ENCODE results near the gene DLGAP4.

The DLGAP4 gene

GRCh38 chr20:36496707-36497669 is 190.8 kb downstream of the DLGAP4 start:
- Histone ChIP-seq H3K4me1 (ENCODE audit: control insufficient read depth, insufficient read depth, low read depth, low read length) (peaks cover 49% of the 10 kb centered on the region), H3K36me3 (ENCODE audit: control insufficient read depth in 1 of 2, insufficient read depth in 2 of 2, low read depth in 1 of 2, low read length in 2 of 2) (peaks cover 58 to 70% of the 10 kb centered on the region in 2 experiments), H4K91ac (ENCODE audit: low read length) (peak overlapping the region; percentile 12), H3K23ac (ENCODE audit: low read length in 2 of 2) (no peak overlapping the region), H3K27me3 (ENCODE audit: control insufficient read depth in 1 of 2, insufficient read depth in 1 of 2, low read length in 2 of 2) (no peaks in the 10 kb centered on the region), H3K9me3 (ENCODE audit: control insufficient read depth, low read length) (no peaks in the 10 kb centered on the region), H3K27ac (ENCODE audit: low read length, poor library complexity, severe bottlenecking) (no peak overlapping the region), H2AFZ (ENCODE audit: low read depth, low read length) (no peak overlapping the region), H4K8ac (ENCODE audit: low read length) (no peak overlapping the region), H3K79me1 (replicated peaks; ENCODE audit: low read length, poor library complexity, severe bottlenecking) (peaks cover 35% of the 10 kb centered on the region), H2BK120ac (ENCODE audit: low read depth, low read length) (no peak overlapping the region), H3K9ac (ENCODE audit: low read length) (no peak overlapping the region), H2AK5ac (ENCODE audit: low read length, severe bottlenecking) (no peak overlapping the region), H3K14ac (ENCODE audit: low read length in 2 of 2) (peak overlapping the region in 1 of 2 experiments; percentile 47), H3K4ac (ENCODE audit: low read depth in 1 of 2, low read length in 2 of 2) (no peak overlapping the region), H3K4me3 (ENCODE audit: insufficient read depth in 1 of 2, low read depth in 1 of 2, low read length in 2 of 2) (no peak overlapping the region), H3K18ac (ENCODE audit: low read depth in 1 of 2, low read length in 2 of 2) (peak overlapping the region in 1 of 2 experiments; percentile 38), H2BK15ac (ENCODE audit: low read depth, poor library complexity, severe bottlenecking) (no peak overlapping the region), H2BK5ac (ENCODE audit: low read depth, low read length, poor library complexity, severe bottlenecking) (no peak overlapping the region), H3K4me2 (ENCODE audit: low read length, poor library complexity, severe bottlenecking) (no peak overlapping the region), H2BK12ac (ENCODE audit: low read length in 2 of 2) (no peak overlapping the region)
- no peak for DNase-seq
- WGBS = 97% methylated on average over 33 of the region's 33 CpGs

- Histone ChIP-seq H4K91ac (ENCODE audit: low read length) (no peak overlapping the region), H3K27ac (ENCODE audit: low read length, poor library complexity, severe bottlenecking) (no peak overlapping the region), H3K14ac (ENCODE audit: low read length in 2 of 2) (no peak overlapping the region), H3K9ac (ENCODE audit: low read length) (no peak overlapping the region), H3K9me3 (ENCODE audit: control insufficient read depth, low read length) (no peaks in the 10 kb centered on the region), H2BK15ac (ENCODE audit: low read depth, poor library complexity, severe bottlenecking) (no peak overlapping the region), H3K18ac (ENCODE audit: low read depth in 1 of 2, low read length in 2 of 2) (no peak overlapping the region), H3K4me2 (ENCODE audit: low read length, poor library complexity, severe bottlenecking) (no peak overlapping the region), H3K4ac (ENCODE audit: low read depth in 1 of 2, low read length in 2 of 2) (no peak overlapping the region), H3K27me3 (ENCODE audit: control insufficient read depth in 1 of 2, insufficient read depth in 1 of 2, low read length in 2 of 2) (no peaks in the 10 kb centered on the region), H3K4me1 (ENCODE audit: control insufficient read depth, insufficient read depth, low read depth, low read length) (peaks cover 42% of the 10 kb centered on the region), H2AFZ (ENCODE audit: low read depth, low read length) (no peak overlapping the region), H3K36me3 (ENCODE audit: control insufficient read depth in 1 of 2, insufficient read depth in 2 of 2, low read depth in 1 of 2, low read length in 2 of 2) (peaks cover 64 to 72% of the 10 kb centered on the region in 2 experiments), H2AK5ac (ENCODE audit: low read length, severe bottlenecking) (no peak overlapping the region), H2BK12ac (ENCODE audit: low read length in 2 of 2) (no peak overlapping the region), H3K23ac (ENCODE audit: low read length in 2 of 2) (no peak overlapping the region), H2BK5ac (ENCODE audit: low read depth, low read length, poor library complexity, severe bottlenecking) (no peak overlapping the region), H4K8ac (ENCODE audit: low read length) (no peak overlapping the region), H3K4me3 (ENCODE audit: insufficient read depth in 1 of 2, low read depth in 1 of 2, low read length in 2 of 2) (no peak overlapping the region), H2BK120ac (ENCODE audit: low read depth, low read length) (no peak overlapping the region), H3K79me1 (replicated peaks; ENCODE audit: low read length, poor library complexity, severe bottlenecking) (peaks cover 33% of the 10 kb centered on the region)
- DNase-seq = no peak
- WGBS = 93% methylated on average over 4 of the region's 4 CpGs
Observed at GRCh38 chr20:36497856-36498255, 191.7 kb downstream of the DLGAP4 start.

DNA sequence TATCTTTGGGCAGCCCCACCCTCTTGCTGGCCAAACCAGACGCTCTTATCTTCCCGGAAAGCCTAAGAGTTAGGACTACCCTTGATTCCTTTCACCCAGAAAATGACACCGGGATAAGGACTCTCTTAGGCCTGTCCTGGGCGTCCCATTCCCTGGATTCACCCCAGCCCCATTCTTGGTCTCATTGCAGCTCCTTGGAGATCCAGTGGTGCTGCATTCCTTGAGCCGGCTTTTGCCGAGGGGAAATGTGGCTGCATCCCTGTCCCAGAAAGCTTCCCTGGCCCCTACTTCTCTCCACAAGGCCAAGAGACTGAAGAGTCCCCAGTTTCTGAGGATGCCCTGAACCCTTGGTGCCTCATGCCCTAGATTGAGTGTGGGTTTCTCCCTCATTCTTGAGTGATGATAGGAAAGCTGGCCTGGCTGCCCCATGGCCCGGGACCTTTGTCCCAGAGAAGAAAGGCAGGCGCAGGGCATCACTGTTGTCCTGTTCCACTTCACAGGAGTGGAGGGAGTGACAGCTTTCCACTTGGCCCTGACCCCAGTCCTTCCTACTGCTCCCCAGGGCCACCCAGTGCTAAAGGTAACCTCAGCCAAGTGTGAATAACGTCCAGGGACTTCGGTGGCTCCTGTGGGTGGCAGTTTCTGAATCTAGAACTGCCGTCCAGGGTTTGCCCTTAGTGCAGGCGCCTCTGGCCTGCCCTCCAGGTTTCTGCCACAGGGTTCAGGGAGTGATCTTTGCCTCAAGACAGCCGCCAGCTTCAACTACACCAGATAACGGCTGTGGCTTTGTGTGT is 192.4 kb downstream of the DLGAP4 start:
- no peak overlapping the region for H3K4me3 ChIP-seq (ENCODE audit: insufficient read depth in 1 of 2, low read depth in 1 of 2, low read length in 2 of 2)
- WGBS = 95% methylated on average over 12 of the region's 14 CpGs

DNA sequence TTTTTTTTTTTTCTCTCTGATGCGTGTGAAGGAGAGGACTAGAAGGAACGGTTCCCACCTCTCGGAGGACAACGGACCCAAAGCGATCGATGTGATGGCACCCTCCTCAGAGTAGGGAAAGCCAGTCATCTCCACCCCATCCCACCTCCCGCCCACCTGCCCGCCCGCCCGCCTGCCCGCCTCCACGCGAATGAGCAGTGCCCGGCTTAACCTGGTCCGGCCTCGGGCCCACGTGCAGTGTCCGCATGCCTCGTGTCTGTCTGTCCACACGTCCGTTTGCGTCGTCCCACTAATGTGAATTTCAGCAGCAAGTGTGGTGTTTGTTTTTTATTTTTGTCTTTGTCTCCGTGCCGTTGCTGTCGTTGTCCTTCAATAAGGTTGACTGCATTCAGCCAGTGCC is 193.1 kb downstream of the DLGAP4 start:
- H2BK12ac ChIP-seq (ENCODE audit: low read length in 2 of 2) = no peak overlapping the region
- 97% methylated on average over 22 of the region's 26 CpGs for WGBS
- H2AK5ac ChIP-seq (ENCODE audit: low read length, severe bottlenecking) = no peak overlapping the region
- H3K79me1 ChIP-seq (replicated peaks; ENCODE audit: low read length, poor library complexity, severe bottlenecking) = peaks cover 33% of the 10 kb centered on the region
- H2AFZ ChIP-seq (ENCODE audit: low read depth, low read length) = no peak overlapping the region
- H3K27ac ChIP-seq (ENCODE audit: low read length, poor library complexity, severe bottlenecking) = no peak overlapping the region
- H3K14ac ChIP-seq (ENCODE audit: low read length in 2 of 2) = no peak overlapping the region
- H2BK5ac ChIP-seq (ENCODE audit: low read depth, low read length, poor library complexity, severe bottlenecking) = no peak overlapping the region
- H4K8ac ChIP-seq (ENCODE audit: low read length) = no peak overlapping the region
- H3K23ac ChIP-seq (ENCODE audit: low read length in 2 of 2) = no peak overlapping the region
- no peak overlapping the region for H3K4ac ChIP-seq (ENCODE audit: low read depth in 1 of 2, low read length in 2 of 2)
- no peaks in the 10 kb centered on the region for H3K9me3 ChIP-seq (ENCODE audit: control insufficient read depth, low read length)
- no peak for DNase-seq
- no peaks in the 10 kb centered on the region for H3K27me3 ChIP-seq (ENCODE audit: control insufficient read depth in 1 of 2, insufficient read depth in 1 of 2, low read length in 2 of 2)
- H3K9ac ChIP-seq (ENCODE audit: low read length) = peak overlapping the region; percentile 29
- no peak overlapping the region for H3K4me2 ChIP-seq (ENCODE audit: low read length, poor library complexity, severe bottlenecking)
- H3K36me3 ChIP-seq (ENCODE audit: control insufficient read depth in 1 of 2, insufficient read depth in 2 of 2, low read depth in 1 of 2, low read length in 2 of 2) = peaks cover 66 to 76% of the 10 kb centered on the region in 2 experiments
- peaks cover 29% of the 10 kb centered on the region for H3K4me1 ChIP-seq (ENCODE audit: control insufficient read depth, insufficient read depth, low read depth, low read length)
- H2BK15ac ChIP-seq (ENCODE audit: low read depth, poor library complexity, severe bottlenecking) = no peak overlapping the region
- peak overlapping the region in 1 of 2 experiments; percentile 10 for H3K18ac ChIP-seq (ENCODE audit: low read depth in 1 of 2, low read length in 2 of 2)
- no peak overlapping the region for H3K4me3 ChIP-seq (ENCODE audit: insufficient read depth in 1 of 2, low read depth in 1 of 2, low read length in 2 of 2)
- no peak overlapping the region for H4K91ac ChIP-seq (ENCODE audit: low read length)
- H2BK120ac ChIP-seq (ENCODE audit: low read depth, low read length) = no peak overlapping the region

More for the DNA sequence above, 192.4 kb downstream of the DLGAP4 start:
- Histone ChIP-seq H4K91ac (ENCODE audit: low read length) (no peak overlapping the region), H2BK15ac (ENCODE audit: low read depth, poor library complexity, severe bottlenecking) (peak overlapping the region; percentile 26), H3K27ac (ENCODE audit: low read length, poor library complexity, severe bottlenecking) (no peak overlapping the region), H2BK12ac (ENCODE audit: low read length in 2 of 2) (no peak overlapping the region), H4K8ac (ENCODE audit: low read length) (no peak overlapping the region), H2AFZ (ENCODE audit: low read depth, low read length) (no peak overlapping the region), H3K4me1 (ENCODE audit: control insufficient read depth, insufficient read depth, low read depth, low read length) (peaks cover 34% of the 10 kb centered on the region), H3K23ac (ENCODE audit: low read length in 2 of 2) (no peak overlapping the region), H3K27me3 (ENCODE audit: control insufficient read depth in 1 of 2, insufficient read depth in 1 of 2, low read length in 2 of 2) (no peaks in the 10 kb centered on the region), H2AK5ac (ENCODE audit: low read length, severe bottlenecking) (no peak overlapping the region), H3K14ac (ENCODE audit: low read length in 2 of 2) (no peak overlapping the region), H3K79me1 (replicated peaks; ENCODE audit: low read length, poor library complexity, severe bottlenecking) (peaks cover 33% of the 10 kb centered on the region), H2BK120ac (ENCODE audit: low read depth, low read length) (no peak overlapping the region), H3K9me3 (ENCODE audit: control insufficient read depth, low read length) (no peaks in the 10 kb centered on the region), H3K4me2 (ENCODE audit: low read length, poor library complexity, severe bottlenecking) (no peak overlapping the region), H3K18ac (ENCODE audit: low read depth in 1 of 2, low read length in 2 of 2) (no peak overlapping the region), H2BK5ac (ENCODE audit: low read depth, low read length, poor library complexity, severe bottlenecking) (no peak overlapping the region), H3K4ac (ENCODE audit: low read depth in 1 of 2, low read length in 2 of 2) (no peak overlapping the region), H3K9ac (ENCODE audit: low read length) (peak overlapping the region; percentile 29), H3K36me3 (ENCODE audit: control insufficient read depth in 1 of 2, insufficient read depth in 2 of 2, low read depth in 1 of 2, low read length in 2 of 2) (peaks cover 66 to 70% of the 10 kb centered on the region in 2 experiments)
- no peak for DNase-seq
